HUDEP-2 (cell line): Measurements from ENCODE around the gene TBC1D8.

Experiments used
- DNase-seq, 76 experiments: peaks; one replicate each; lab custom pipeline; 2025; ENCODE audit not compliant: unreplicated experiment in 76 of 76; lab: John Stamatoyannopoulos, UW

Gene TBC1D8

DNA sequence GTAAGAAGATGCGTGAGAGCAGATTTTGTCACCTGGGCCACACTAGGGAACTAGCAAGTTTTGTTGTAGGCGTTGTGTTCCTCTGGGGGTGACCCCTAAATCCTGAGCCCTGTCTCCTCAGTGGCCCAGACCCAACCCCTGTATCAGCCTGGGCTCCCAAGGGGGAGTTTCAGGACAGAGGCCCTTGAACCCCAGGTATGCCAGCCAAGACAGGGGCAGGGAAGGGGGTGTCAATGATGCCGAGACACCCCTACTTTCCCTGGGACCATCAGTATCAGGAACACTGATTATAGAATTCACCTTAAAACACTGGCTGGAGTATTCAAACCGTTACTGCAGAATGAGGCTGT is 188.2 kb downstream of the TBC1D8 start:
- no peak for DNase-seq

DNA sequence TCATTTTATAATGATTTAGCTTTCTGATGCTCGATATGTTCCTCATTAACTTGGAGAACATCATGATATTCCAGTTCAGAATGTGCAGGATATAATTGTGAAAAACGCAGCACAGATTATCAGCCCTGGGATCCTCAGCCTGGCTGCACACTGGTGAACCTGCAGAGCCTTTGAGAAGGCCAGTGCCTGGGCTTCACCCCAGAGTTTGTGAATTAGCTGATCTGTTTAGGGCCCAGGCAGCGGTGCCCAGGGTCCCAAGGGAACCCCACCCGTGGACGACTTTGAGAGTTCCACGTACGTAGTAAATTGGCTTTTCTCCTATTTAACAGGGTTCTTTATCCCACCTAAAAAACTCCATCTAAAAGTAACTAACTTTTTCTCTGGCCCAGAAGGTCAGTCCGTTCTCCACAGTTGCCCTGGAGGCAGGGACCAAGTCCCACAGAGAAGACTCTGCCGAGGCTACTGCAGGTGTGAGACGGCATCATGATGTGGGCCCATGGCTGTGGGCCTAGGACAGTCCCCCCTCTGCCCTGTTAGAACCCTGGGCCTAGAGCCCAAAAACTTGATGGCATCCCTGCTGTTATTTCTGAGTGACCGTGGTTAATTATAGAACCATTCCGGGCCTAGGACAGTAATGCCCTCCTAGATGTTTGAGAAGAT is 188.7 kb downstream of the TBC1D8 start:
- no peak for DNase-seq

DNA sequence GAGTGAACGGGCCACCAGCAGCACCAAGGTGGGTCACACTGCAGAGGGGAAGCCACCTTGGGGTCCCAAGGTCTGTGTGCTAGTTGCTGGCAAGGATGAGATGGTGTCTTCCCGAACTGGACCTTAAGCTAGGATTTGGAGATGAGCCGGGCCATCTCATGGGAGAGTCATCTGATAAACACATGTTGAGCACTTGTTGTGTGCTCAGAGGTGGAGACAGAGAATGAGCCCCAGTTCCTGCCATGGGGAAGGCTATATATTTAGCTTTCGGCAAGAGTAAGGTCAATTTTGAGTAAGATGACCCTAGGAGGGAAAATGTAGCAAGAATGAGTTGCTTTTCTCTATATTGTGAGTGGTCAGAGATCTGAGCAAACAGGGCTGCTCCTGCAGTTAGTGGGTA is 190.5 kb downstream of the TBC1D8 start:
- DNase-seq = no peak

DNA sequence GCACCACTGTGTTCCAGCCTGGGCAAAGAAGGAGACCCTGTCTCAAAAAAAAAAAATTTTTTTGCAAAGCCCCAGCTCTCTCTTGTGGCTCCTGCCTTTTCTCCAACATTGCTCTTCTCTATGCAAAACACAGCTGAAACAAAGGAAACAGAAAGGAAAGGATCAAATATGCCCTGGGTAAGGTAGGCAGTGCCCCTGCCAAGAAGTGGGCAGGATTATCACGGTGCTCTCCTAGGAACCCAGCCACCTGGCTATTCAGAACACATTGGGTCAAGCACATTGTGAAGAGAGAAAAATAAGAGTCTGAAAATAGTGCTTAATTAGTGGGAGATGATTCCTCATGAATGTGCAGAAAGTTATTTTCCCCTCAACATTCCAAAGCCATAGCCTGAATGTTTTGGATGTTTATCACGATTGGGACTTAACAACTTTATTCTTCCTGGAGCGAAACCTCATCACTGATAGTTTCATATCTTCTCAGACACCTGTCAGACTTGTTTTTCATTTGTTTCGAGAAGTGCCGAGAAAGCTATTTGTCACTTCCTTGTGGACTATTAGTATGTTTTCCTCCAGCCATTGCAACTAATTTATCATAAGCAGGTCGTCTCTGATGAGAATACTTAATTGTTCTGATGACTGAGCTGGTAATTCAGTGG is 191.8 kb downstream of the TBC1D8 start:
- DNase-seq = no peak

DNA sequence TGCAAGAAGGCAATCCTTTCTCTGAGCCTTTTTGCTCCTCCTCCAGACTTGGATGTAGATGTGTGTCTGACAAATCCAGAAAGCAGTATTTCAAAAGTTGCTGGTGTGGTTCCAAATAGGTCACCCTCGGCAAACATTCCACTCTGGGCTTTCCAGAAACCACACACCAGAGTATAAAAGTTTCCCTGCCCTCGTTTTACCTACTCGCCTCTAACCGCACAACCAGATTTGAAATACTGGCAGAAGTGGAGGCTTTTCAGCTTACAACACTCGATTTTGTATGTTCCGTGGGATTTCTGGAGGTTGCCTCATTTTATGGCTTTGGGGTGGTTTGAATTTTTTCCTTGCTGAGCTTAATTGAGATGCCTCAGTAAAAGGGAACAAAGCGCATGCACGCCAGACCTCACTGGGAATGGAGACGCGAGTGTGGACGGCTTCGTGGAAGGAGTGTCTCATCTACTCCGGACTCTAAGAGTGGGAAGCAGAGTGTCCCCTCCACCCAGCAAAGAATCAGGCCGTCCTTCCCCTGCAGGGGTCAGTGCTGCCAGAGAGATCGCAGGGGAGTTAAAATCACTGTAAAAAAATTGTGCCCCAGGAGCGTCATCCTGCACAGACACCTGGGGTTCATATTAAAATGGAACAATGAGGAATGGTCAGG is 193.1 kb downstream of the TBC1D8 start:
- DNase-seq = no peak
